NCI-H1694 treated with DMSO at 0.1 percent for 48 hours (cell line): ENCODE results near the gene LRRC14B.
"Not testable (repeated sequence)": the region's sequence is repeated elsewhere in the genome, so short reads cannot be mapped to it uniquely, and the experiment has no call there.

Experiments used
- DNase-seq: peaks from one replicate; lab custom pipeline; 2025; lab: John Stamatoyannopoulos, UW

The LRRC14B gene

DNA sequence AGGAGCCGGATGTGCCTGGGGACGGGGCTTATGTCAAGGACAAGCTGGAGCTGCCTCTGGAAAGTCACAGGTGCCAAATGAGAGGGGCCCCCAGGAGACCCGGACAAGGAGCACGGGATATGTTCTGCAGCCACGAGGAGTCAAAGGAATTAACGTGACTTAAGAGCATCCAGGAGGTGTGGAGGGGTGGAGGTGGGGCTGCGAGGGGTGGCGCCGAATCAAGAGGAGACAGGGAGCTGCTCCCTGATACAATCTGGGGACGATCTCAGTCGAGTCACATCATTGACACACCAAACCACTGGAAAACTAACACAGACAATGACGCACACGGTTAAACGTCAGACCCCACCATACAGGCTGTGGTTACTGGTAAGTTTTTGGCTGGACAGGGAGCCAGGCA, 16.3 kb downstream of the LRRC14B start:
- DNase-seq = no peak

DNA sequence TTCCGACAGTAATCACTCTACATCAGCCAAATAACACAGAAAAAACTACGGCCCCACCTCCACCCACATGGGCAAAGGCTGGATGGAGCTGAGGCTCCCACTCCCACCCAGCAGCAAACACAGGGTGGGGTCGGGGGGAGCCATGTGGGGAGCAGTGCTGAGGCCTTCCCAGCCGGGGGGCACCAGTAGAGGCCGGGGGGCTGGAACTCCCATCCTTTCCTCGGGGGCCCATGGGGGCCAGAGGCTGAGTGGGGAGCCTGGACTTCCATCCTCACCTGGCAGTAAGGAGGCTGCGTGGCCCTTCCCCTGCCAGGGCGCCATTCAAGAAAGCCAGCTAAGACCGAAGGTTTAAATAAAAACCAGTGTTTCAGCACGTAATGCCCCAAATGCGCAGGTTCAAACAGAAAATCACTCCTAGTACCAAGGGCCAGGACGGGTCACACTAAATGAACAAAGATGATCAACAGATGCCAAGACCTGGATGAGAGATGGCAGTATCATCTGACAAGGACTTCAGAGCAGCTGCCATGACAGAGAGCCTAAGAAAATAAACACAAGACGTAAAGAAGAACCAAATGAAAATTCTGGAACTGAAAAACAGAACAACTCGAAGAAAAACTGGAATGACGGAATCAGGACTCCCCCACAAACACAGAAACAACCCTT, 17.3 kb downstream of the LRRC14B start:
- DNase-seq = no peak

- no peak for DNase-seq
These were observed 22.6 kb downstream of the LRRC14B start for GRCh38 chr5:213803-214395.

DNA sequence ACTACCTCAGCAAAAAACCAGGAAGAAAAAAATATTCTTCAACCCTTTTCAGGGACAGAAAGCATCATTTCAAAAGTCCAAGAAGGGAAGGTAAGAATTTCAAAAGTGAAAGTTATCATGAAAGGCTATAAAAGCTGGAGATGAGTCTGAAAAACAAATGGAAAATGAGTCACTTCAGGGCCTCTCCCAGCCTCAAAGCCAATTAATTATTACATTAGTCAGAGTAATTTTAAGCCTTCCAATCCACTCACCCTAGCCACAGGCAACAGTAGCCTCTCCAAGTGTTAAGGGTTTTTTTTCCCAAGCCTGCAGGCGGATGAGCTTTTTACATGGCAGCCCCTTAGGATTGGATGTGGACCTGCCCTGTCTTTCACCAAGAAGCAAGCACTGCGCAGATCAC, 24.0 kb downstream of the LRRC14B start:
- DNase-seq = not testable (repeated sequence)

GRCh38 chr5:216076-216475, 24.8 kb downstream of the LRRC14B start:
- DNase-seq = not testable (repeated sequence)

- DNase-seq = peak; percentile 94
These were observed 26.5 kb downstream of the LRRC14B start, which contains the start of the genes CCDC127 and SDHA for GRCh38 chr5:217494-218456. TSS of gene CCDC127 (minus strand) at chr5:218153. CDS start at chr5:216849, 1,304 bp downstream. TSS of gene SDHA (plus strand) at chr5:218320. CDS start at chr5:218356, 36 bp downstream.

GRCh38 chr5:218457-219291, 27.4 kb downstream of the LRRC14B start:
- no peak for DNase-seq

- no peak for DNase-seq
These were observed 28.2 kb downstream of the LRRC14B start for GRCh38 chr5:219460-219863.

- no peak for DNase-seq
These were observed 28.7 kb downstream of the LRRC14B start for GRCh38 chr5:219991-220390.

DNA sequence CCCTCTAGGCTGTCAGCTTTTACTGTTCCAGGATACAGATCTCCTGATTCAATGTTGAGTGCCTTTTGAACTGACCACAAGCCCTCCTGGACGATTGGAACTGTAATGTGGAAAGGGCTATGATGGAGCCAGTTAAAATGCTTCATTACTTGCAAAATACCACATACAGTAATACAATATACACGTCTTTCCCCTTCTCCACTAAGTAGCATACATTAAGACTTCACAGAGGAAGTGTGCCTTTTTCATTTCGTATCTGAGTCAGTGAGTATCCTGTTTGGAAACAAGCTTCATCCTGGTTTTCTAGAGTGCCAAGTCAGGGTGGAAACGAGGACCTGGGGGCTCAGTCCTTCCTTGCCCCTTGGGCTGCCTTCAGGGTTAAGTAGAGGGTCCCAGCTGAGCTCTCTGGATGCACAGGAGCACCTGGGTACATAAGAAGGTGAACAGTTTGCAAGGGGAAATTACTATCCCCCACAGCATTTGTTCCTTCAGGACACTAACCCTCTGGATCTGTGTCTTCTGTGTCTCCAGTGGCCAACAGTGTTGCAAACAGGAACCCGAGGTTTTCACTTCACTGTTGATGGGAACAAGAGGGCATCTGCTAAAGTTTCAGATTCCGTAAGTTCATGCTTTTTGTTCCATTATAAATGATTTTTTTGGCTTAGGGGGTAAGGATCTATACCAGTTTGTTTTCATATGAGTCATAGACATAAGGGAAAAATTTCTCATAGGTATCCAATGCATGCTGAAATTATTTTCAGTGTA, 31.8 kb downstream of the LRRC14B start:
- DNase-seq = not testable (repeated sequence)

DNA sequence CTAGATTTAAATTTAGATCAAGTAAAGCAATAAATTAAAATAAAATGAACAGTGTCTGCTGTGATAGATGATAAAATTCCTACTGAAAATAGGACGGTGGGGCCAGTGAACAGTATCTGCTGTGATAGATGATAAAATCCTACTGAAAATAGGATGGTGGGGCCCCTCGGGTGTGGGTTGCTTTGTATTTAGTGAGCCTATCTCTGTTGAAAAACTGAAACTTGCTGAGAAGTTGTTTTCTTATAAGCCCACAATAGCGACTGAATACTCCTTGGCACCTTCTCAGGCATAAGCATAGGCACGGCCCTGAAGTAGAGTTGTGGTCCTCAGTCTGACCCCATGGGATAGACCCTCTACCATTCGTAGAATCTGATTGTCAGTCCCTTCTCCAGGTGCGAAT, 32.5 kb downstream of the LRRC14B start:
- DNase-seq = no peak

- no peak for DNase-seq
These were observed 34.0 kb downstream of the LRRC14B start for GRCh38 chr5:225334-225733.

DNA sequence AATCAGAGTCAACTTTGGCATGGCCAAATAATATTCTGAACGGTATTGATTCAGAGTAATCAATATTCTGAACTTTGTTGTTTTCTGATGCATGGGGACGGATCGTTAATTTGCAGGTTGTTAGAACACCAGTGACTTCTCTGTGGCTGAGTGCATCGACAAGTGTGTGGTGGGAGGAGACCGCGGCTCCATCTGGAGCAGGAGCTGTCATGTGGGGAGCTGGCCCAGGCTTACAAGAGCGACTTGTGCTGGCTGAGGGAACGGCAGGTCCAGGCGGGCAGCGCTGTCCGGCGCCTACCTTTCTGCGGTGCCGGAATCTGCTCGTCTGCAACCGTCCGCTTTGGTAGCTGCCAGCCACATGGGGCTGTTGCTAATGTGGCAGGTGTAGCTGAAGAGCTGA, 36.1 kb downstream of the LRRC14B start:
- DNase-seq = not testable (repeated sequence)

- DNase-seq = no peak
These were observed 37.6 kb downstream of the LRRC14B start for GRCh38 chr5:228886-229285.

DNA sequence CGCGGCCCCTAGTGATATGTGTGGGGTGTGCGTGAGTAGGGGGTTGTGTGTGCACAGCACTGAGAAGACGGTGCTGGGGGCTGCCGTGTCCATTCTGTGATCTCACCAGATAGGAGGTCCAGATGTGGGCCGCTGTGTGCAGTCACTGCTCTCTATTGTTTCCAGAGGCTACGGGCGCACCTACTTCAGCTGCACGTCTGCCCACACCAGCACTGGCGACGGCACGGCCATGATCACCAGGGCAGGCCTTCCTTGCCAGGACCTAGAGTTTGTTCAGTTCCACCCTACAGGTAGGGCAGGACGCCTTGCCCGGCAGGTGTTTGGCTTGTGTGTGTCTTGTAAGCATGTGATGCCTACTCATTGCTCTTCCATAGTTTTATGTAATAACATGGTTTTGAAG, 39.4 kb downstream of the LRRC14B start:
- no peak for DNase-seq

GRCh38 chr5:231661-232060, 40.4 kb downstream of the LRRC14B start:
- DNase-seq = no peak

GRCh38 chr5:233426-233825, 42.1 kb downstream of the LRRC14B start:
- not testable (repeated sequence) for DNase-seq

DNA sequence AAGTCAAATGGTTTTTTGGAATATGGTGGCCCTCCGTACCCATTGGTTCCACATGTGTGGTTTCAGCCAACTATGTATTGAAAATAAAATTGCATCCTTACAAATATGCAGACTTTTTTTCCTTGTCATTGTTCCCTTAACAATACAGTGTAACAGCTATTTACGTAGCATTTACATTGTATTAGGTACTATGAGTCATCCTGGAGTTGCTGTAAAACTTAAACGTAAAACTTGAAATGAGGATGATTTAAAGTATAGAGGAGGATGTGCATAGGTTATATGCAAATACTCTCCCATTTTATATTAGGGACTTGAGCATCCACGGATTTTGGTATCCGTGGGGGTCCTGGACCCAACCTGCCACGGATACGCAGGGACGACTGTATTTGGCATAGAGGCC, 43.2 kb downstream of the LRRC14B start:
- no peak for DNase-seq

GRCh38 chr5:235527-235926, 44.2 kb downstream of the LRRC14B start:
- not testable (repeated sequence) for DNase-seq

- not testable (repeated sequence) for DNase-seq
These were observed 46.6 kb downstream of the LRRC14B start for GRCh38 chr5:237931-238330.

DNA sequence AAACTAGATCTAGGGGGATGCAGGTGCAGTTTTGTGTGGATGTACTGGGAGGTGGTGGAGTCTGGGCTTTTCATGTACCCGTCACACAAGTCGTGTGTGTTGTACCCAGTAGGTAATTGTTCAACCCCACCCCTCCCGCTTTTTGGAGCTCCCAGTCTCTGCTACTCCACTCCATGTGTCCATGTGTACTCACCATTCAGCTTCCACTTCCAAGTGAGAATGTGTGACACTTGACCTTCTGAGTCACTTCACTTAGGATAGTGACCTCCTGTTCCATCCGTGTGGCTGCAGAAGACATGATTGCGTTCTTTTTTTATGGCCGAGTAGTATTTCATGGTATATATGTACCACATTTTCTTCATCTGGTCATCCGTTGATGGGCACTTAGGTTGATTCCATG, 49.3 kb downstream of the LRRC14B start:
- not testable (repeated sequence) for DNase-seq
